ENCODE results near the gene AKAP13.
"Not testable (repeated sequence)": the region's sequence is repeated elsewhere in the genome, so short reads cannot be mapped to it uniquely, and the experiment has no call there.

Gene AKAP13

GRCh38 chr15:85380217-85380811, at the start of gene AKAP13:
Gene AKAP13 (plus strand): TSS chr15:85380603. CDS start chr15:85485721, 105,118 bp downstream.
- peak; percentile 93 for DNase-seq

- peak; percentile 73 for DNase-seq
Measured at GRCh38 chr15:85330901-85331588, 49.4 kb upstream of the AKAP13 start.

- no peak for DNase-seq
Measured at GRCh38 chr15:85331655-85332285, 48.6 kb upstream of the AKAP13 start.

GRCh38 chr15:85333132-85333831, 47.1 kb upstream of the AKAP13 start:
- DNase-seq: no peak

GRCh38 chr15:85334241-85334640, 46.2 kb upstream of the AKAP13 start:
- no peak for DNase-seq

- DNase-seq: no peak
Measured at GRCh38 chr15:85335193-85335942, 45.0 kb upstream of the AKAP13 start.

- no peak for DNase-seq
Measured at GRCh38 chr15:85336880-85337279, 43.5 kb upstream of the AKAP13 start.

GRCh38 chr15:85337425-85338074, 42.9 kb upstream of the AKAP13 start:
- DNase-seq: no peak

GRCh38 chr15:85340321-85340665, 40.1 kb upstream of the AKAP13 start:
- DNase-seq: no peak

GRCh38 chr15:85340852-85341251, 39.6 kb upstream of the AKAP13 start:
- DNase-seq: no peak

GRCh38 chr15:85342163-85342562, 38.2 kb upstream of the AKAP13 start:
- not testable (repeated sequence) for DNase-seq

GRCh38 chr15:85343443-85343842, 37.0 kb upstream of the AKAP13 start:
- not testable (repeated sequence) for DNase-seq

GRCh38 chr15:85344241-85344640, 36.2 kb upstream of the AKAP13 start:
- not testable (repeated sequence) for DNase-seq

- DNase-seq: not testable (repeated sequence)
Measured at GRCh38 chr15:85344653-85345114, 35.7 kb upstream of the AKAP13 start.

- not testable (repeated sequence) for DNase-seq
Measured at GRCh38 chr15:85345196-85345918, 35.0 kb upstream of the AKAP13 start.

GRCh38 chr15:85346462-85347084, 33.8 kb upstream of the AKAP13 start:
- DNase-seq: not testable (repeated sequence)

GRCh38 chr15:85347264-85348047, 32.9 kb upstream of the AKAP13 start:
- DNase-seq: not testable (repeated sequence)

GRCh38 chr15:85348048-85348766, 32.2 kb upstream of the AKAP13 start:
- DNase-seq: not testable (repeated sequence)

GRCh38 chr15:85349062-85349461, 31.3 kb upstream of the AKAP13 start:
- DNase-seq: not testable (repeated sequence)

All from activated effector memory CD4-positive, alpha-beta T cell treated with Interleukin-2 at 50 U/mL for 16 hours (primary cell).